ENCODE results near the gene HIP1.

DNA sequence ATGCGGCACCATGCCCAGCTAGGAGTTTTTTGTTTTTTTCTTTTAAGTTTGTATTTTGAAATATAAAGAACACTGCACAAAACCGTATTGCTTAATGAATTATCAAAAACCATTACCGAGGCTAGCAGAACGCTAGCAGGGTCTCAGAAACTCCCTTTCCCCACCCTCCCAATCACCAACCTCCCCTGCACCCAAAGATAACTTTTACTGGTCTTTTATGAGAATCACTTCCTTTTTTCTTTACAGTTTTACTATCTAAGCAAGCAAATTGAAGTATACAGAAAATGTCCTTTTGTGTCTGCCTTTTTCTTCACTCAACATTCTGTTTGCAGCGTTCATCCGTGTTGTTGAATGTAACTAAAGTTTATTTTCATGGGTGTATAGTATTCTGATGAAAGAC is 13.4 kb downstream of the HIP1 start:
- TF ChIP-seq, protein P1, sequence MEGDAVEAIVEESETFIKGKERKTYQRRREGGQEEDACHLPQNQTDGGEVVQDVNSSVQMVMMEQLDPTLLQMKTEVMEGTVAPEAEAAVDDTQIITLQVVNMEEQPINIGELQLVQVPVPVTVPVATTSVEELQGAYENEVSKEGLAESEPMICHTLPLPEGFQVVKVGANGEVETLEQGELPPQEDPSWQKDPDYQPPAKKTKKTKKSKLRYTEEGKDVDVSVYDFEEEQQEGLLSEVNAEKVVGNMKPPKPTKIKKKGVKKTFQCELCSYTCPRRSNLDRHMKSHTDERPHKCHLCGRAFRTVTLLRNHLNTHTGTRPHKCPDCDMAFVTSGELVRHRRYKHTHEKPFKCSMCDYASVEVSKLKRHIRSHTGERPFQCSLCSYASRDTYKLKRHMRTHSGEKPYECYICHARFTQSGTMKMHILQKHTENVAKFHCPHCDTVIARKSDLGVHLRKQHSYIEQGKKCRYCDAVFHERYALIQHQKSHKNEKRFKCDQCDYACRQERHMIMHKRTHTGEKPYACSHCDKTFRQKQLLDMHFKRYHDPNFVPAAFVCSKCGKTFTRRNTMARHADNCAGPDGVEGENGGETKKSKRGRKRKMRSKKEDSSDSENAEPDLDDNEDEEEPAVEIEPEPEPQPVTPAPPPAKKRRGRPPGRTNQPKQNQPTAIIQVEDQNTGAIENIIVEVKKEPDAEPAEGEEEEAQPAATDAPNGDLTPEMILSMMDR (IDR thresholded peaks at IDR 0.05) = no peak
- TF ChIP-seq TCF12 (IDR thresholded peaks at IDR 0.05) (no peak), RFX5 (IDR thresholded peaks at IDR 0.05; ENCODE audit: low read length) (no peak), MXI1 (IDR thresholded peaks at IDR 0.05; ENCODE audit: low read depth, low read length) (no peak), RAD21 (IDR thresholded peaks at IDR 0.05; ENCODE audit: low read length) (no peak)
